Measurements from ENCODE around the gene LINC01488.

The LINC01488 gene

GRCh38 chr11:69444381-69445130, 36.9 kb upstream of the LINC01488 start:
- no peak for DNase-seq (ENCODE audit: low read depth in 2 of 2, low spot score in 1 of 2)

DNA sequence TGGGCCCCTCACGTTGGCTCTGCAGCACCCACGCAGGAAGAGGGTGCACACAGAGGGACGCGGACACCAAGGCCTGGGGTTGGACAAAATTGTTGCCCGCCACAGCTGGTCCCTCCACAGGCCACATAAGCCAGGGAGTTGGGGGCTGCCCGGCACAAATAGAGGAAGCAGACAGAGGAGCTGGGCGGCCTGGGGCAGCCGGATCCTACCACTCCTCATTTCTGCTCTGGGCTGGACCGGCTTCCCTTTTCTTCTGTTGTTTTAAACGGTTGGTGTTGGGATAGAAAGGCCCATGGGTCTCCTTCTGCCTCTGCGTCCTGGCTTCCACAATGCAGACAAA, 36.4 kb upstream of the LINC01488 start:
- DNase-seq (ENCODE audit: low read depth in 2 of 2, low spot score in 1 of 2) = no peak

DNA sequence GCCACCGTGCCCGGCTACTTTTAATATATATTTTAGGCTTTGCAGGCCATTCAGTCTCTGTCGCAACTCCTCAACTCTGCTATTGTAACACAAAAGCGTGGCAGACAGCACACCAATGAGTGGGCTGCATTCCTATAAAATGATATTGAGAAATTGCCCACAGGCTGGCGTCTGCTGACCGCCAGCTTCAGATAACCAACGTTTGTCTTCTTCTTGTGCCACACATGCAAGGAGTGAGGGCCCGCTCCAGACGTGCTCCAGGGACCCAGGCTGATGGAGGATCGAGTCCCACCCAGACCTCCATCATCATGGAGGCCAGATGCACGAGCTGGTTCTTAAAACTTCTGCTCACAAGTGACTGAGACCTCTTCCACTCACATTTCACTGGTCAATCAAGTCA, 35.4 kb upstream of the LINC01488 start:
- DNase-seq (ENCODE audit: low read depth in 2 of 2, low spot score in 1 of 2) = no peak

GRCh38 chr11:69447786-69448185, 33.7 kb upstream of the LINC01488 start:
- DNase-seq (ENCODE audit: low read depth in 2 of 2, low spot score in 1 of 2) = no peak

- no peak for DNase-seq (ENCODE audit: low read depth in 2 of 2, low spot score in 1 of 2)
Observed at GRCh38 chr11:69448471-69449284, 32.8 kb upstream of the LINC01488 start.

DNA sequence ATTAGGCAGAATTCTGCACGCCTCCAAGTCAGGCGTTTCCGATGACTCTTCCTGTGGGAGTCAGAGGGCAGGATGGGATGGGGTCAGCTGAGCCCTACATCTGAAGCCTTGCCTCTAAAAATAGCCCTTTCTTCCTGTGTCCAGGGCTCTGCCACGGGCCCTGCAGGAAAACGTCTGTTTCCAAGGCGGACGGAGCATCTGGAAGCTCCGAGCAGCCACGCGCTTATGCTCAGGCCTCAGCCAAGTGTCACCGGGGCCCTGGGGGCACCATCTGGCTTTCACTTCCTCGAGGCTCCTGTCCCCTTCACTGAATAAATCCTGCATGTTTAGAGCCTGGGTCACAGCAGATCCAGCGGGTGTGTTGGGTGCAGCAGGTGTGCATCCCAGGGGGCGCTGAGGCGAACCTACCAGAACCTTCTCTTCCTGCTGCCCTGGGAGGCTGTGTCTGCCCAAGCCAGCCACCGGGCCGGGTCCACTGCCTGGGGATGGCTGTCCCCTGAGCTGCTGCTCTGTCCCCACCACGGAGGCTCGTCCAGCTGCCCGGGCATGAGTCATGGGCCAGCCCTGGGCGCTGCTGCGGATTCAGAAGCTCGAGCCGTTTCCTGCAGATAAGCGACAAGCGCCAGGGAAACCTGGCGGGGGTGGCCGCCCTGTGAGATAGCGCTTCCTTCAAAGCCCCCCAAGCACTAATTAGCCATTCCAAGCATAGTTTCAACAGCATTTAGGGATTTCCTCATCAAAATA, 32.0 kb upstream of the LINC01488 start:
- DNase-seq (ENCODE audit: low read depth in 2 of 2, low spot score in 1 of 2) = no peak

- no peak for DNase-seq (ENCODE audit: low read depth in 2 of 2, low spot score in 1 of 2)
Observed at GRCh38 chr11:69450064-69450856, 31.2 kb upstream of the LINC01488 start.

DNA sequence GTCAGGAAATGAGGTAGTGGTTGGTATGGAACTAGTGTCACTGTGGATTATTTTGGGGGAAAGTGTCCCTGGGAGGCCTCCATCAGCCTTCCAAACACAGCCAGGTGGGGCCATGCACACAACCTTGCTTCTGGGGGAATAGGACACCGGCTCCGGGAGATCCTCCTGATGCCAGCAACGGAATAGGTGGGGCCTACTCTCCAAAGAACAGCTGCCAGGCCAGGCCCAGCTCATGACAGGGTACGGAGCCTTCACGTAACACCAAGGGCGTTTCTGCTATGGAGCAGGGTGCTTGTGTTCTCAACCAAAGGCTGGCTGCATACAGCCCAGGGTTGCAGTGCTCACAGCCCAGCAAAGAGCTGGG, 30.6 kb upstream of the LINC01488 start:
- no peak for DNase-seq (ENCODE audit: low read depth in 2 of 2, low spot score in 1 of 2)

- DNase-seq (ENCODE audit: low read depth in 2 of 2, low spot score in 1 of 2) = no peak
Observed at GRCh38 chr11:69451289-69451688, 30.2 kb upstream of the LINC01488 start.

DNA sequence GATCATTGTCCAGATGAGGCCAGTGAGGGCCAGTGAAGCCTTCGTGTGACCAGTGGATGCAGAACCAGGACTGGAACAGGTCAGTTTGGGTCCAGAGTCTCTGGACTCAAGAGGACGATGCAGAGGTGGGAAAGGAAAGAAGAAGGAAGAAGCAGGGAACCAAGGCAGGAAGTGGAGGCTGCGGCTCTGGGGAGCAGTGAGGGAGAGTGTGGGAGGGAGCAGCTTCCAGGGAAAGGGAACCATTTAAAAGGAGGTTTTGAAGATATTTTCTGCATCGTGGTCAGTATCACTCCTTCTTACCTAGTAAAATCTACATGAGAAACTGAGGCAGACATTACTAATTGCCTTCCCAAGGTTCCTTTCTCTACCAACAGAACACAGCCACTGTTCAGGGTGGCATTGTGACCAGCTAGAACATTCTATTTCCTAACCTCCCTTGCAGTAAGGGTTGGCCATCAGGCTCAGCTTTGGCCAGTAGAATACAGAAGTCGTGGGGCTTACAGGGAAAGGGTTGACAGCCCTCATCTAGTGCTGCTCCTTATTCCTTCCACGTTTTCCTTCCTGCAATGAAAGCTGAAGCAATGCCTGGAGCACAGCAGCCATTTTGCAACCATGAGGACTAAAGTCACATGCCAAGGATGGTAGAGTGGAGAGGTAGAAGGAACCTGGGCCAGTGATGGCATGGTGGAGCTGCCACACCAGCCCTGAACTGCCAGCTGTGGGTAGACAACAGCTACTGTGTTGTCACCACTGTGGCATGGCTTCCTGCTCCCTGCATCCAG, 29.1 kb upstream of the LINC01488 start:
- no peak for DNase-seq (ENCODE audit: low read depth in 2 of 2, low spot score in 1 of 2)

- no peak for DNase-seq (ENCODE audit: low read depth in 2 of 2, low spot score in 1 of 2)
Observed at GRCh38 chr11:69453151-69453550, 28.3 kb upstream of the LINC01488 start.

- DNase-seq (ENCODE audit: low read depth in 2 of 2, low spot score in 1 of 2) = no peak
Observed at GRCh38 chr11:69454018-69454417, 27.4 kb upstream of the LINC01488 start.

- no peak for DNase-seq (ENCODE audit: low read depth in 2 of 2, low spot score in 1 of 2)
Observed at GRCh38 chr11:69455969-69456368, 25.5 kb upstream of the LINC01488 start.

- no peak for DNase-seq (ENCODE audit: low read depth in 2 of 2, low spot score in 1 of 2)
Observed at GRCh38 chr11:69456712-69457111, 24.8 kb upstream of the LINC01488 start.

DNA sequence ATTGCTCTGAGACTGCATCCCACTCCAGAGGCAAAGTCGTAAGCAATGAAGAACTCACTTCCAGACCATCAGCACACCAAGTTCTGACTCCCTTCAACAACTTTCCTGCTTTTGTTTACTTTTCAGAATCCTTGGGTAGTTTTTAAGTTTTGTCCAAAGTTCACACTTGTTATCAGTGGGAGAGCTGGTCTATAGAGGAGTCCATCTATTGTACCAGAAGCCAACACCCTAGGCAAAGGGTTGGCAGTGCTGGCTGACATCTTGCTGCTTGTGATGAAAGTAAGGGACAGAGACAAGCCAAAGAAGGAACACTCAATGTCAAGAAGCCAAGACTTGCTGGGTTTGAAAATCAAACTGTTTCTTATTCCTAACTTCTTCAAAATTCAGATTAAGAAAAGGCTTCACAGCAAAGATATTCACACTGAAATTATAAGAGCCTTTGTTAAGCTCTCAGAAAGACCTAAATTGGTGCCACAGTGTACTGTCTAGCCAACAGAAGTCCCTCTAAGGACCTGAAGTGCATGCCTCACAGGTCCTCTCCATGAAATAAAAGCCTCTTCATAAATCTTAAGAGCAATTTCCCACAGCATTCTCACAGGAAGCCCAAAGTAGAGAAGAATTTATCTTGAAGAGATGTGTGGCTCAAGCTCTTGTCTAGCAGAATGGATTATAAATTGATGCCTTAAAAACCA, 21.5 kb upstream of the LINC01488 start:
- DNase-seq (ENCODE audit: low read depth in 2 of 2, low spot score in 1 of 2) = no peak

GRCh38 chr11:69460540-69461257, 20.8 kb upstream of the LINC01488 start:
- no peak for DNase-seq (ENCODE audit: low read depth in 2 of 2, low spot score in 1 of 2)

DNA sequence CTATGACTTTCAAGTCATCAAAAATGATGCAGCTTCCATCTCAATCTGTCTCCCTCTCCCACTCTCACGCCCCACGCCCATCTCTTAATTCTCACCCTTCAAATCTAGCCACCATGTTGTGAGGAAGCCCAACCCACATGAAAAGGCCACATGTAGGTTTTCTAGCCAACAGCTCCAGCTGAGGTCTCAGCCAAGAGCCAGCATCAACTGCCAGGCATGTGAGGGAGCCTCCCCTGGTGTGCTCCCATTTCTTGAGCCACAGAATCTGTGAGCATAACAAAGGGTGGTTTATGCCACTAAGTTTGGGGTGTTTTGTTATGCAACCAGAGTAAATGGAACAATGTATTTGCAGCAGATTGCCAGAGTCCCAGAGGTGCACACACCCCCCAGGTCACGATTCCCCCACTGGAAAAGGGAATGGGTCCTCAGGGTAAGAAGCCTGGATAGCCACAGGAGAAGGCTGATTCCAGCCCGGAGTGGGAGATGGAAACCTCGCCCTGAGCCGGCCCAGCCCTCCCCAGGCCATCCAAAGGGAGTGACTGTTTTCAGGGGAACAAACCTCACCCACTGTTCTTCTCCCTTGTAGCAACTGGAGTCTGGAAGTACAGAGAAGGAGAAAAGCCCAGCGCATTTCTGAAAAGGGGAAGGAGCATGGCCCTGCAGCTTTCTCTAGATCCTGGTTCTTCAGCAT, 20.0 kb upstream of the LINC01488 start:
- DNase-seq (ENCODE audit: low read depth in 2 of 2, low spot score in 1 of 2) = no peak

GRCh38 chr11:69462106-69462951, 19.1 kb upstream of the LINC01488 start:
- no peak for DNase-seq (ENCODE audit: low read depth in 2 of 2, low spot score in 1 of 2)
